Hippocampal formation (tissue), 2 donors: ENCODE data around the gene LEPROT.

Experiments used
- DNase-seq, 2 donors: peaks; one replicate each; lab custom pipeline; 2025; lab: John Stamatoyannopoulos, UW

The LEPROT gene

DNA sequence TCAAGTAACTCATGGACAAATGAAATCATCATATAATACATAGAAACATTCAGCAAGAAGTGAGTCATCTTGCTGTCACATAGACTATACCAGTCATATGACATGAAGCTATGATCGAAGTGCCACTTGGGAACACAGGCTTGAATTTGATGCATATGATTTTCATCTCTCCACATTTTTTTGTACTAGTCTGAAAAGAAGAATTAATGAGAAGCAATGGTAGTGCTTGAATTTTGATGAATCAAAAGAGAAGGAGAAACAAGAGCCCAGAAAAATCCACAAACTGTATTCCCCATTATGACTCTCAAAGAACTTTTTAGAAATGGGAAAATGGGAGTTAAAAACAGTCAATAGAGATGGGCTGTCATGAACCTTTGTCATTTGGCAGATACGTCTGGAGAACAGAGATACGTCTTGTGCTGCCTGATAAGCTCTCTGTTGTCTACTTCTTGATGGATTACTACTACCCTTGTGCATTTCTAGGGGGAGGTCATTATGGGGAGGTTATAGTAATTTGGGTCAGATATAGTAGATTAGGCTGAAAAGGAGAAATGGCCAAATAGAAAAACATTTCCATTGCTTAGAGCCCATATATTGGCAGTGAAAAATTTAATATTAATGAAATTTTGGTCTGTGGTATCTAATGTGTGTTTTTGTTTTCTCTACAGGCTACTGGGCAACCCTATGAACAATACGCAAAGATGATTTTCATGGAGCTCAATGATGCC is 8.0 kb upstream of the LEPROT start:
- no peak for DNase-seq

DNA sequence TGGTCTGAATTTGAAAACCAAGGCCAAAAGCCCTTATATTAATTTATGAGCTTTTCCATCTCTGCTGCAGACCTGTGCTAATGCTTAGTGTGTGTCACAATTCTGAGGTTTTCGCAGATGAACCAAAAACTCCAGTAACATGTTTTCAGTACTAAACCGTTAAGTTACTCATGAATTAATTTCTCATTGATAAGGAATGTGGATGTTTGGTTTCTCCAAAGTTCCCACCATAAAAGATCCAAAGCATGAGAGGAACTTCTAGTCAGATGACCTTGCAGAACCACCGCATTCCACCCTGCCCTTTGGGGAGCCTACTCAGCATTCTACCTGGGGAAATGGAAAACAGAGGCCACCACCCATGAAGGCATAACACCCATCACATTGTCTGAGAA is 7.5 kb upstream of the LEPROT start:
- DNase-seq = no peak

DNA sequence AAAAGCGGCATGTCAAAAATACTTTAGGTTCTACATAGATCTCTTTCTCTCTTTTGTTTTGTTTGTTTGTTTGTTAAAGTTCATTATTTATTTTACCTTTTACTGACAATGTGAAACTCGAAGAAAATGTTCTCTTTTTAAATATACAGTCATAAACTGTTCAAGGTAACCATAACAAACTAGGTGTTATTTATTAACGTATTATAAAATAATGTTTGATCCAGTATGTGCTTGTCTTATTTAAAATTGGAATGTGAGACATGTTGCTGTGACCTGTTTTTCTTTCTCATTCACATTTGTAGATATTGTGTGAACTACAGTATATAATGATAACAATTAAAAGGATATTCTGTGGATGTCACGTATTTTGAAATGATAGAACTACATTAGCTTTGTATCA is 5.9 kb upstream of the LEPROT start:
- DNase-seq = no peak

DNA sequence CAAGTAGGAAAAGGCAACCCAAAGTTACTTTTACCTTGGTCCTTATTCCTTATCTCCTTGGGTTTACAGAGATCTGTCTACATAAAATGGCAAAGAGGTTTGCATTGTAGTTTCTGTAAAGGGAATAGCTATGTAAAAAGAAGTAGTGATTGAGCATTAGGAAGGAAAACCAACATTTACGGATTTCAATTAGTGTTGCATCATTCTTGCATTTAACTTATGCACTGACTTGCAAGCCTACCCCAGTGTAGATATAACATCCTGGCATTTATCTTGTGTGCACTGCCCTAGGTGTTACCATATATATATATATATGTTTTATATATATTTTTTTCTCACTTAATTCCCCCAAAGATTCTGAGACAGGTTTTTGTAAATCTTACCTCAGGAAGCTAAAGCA is 3.7 kb upstream of the LEPROT start:
- DNase-seq = no peak

DNA sequence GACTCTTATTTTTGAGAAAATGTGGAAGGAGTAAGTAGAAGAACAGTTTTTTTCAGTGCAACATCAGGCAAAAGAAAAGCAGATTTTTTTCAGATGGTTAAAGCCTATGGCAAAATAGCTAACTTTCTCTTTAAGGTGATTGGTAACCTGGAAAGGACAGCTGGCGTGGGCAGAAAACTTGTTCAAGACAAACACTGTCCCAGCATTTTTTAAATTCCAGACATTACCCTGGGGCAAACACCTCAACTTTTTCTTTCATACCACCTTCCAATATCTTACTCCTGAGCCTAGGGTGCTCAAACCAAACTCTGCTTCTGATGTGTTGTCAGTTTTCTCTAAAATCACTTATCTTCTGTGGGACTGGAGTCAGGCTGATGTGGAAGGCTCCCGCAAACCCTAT is 2.7 kb upstream of the LEPROT start:
- no peak for DNase-seq

DNA sequence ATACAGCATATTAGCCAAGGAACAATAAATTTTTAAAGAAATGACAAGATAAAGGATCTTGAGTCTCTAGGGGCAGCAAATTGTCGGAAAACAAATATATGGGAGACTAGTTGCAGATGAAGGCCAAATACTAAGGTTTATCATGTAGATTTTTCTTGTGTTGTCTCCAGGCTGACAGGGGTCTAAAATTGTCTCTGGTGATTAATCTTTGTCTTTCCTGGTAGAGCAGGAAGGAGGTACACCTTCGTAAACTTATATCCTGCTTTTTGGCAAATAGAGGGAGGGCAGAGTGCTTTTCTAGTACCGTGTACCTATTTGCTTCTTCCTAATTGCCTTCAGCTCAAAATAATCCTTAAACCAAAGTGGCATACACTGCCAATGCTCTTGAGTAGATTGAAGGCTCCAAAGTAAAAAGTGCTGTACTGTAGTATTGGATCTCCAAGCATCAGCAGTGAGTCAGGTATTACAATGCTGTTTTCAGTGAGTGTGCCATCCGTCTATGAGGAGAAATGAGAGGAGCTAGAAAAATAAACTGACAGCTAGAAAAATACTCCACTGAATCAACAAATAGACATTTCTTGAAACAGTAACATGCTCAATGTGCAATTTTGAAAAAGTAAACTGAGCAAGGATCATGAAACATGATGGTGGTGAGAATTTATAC is 1.8 kb upstream of the LEPROT start:
- no peak for DNase-seq

DNA sequence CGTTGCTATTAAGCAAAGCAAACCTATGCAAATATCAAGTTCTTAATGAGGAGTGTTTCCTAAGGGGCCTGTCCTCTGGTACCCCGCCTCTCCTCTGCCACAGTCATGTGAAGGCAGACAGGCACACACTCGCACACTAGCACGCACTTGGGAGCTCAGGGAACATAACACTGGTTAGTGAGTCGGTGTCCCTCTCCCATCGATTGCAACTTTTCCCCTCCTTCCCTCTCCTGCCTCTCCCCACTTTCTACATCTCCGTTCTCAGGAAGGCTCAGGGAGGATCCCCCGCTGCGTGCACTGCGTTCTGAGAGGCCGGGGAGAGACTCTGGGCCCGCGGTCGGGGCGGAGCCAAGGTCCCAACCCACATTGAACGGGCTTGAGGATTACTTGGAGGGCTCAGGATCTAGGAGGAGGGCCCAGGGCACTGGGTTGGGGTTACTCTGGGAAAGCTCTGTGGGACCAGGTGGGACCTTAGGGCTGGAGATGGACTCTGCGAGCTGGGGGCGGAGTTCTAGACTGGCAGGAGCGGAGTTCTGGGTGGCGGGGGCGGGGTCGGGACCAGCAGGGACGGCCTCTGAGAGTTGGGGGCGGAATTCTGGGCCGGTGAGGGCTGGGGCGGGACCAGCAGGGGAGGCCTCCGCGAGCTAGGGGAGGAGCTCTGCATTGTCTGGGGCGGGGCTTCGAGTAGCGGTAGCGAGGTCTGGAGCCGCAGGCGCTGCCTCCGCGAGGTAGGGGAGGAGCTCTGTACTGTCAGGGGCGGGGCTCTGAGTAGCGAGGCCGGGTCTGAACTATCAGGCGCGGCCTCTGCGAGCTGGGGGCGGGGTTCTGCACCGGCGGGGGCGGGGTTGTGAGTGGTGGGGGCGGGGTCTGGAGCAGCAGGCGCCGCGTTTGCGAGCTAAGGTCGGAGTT is 533 bp upstream of the LEPROT start:
- DNase-seq = peak; percentile 98

DNA sequence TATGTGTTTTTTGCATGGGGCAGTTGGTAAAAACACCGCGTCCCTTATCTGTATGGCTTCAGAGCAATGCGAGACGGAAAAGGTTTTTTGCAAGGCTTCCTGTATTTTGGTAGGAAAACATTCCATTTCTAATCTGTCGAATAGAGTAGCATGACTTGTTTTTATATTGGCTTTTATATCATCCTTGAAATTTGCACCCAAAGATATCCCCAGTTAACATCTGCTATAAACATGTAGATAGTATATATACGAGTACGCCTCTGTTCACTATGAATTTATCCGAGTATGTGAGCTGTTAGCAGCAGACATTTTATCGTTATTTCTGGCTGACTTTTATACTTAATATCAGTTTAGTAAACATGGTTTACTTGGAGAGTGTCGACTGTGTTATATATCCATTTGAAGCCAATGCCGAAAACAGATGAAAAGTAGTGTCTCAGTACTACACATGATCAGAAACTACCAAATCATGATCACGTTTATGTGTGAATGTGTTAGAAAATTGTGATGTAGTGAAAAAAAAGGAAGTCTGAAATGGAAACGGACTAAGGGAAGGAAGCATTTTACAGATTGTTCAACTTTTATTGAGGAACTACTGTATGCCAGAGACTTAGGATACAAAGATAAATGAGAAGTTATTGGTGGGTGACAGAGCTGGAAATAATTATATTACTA is 1.0 kb downstream of the LEPROT start:
- no peak for DNase-seq

DNA sequence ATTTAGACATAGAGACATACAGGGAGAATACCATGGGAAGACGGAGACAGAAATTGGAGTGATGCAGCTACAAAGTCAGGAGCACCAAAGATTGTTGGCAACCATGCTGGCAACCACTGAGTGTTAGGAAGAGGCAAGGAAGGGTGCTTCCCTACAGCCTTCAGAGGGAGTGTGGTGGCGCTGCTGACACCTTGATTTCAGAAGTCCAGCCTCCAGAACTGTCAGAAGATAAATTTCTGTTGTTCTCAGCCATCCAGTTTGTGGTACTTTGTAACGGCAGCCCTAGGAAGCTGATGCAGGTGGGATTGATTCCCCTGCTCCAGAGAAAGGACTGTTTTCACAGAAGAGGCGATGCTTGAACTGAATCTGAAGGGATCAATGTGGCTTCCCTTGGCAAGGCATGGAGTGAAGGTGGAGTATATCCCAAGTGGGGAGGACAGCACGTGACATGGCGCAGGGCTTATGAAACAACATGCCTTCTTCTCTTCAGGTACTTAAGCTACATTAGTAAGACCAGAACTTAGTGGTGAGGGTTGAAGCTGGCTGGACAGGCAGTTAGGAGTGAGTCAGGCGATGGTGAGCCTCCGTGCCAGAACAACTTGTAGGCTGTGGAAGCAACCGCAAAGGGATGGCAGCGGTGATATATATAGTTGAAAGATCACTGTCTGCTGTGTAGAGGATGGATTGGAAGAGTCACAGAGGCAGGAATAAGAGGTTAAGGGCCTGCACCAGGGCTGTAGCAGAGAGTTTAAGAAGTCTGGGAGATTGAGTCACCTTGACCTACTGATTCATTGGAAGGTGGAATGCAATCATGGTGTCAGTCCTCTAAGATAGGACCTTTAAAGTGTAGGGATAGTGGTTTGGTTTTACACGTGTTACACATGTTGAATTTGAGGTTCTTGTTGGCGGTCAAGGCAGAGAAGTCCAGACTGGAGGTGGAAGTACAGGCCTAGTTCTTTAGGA is 2.1 kb downstream of the LEPROT start:
- DNase-seq = no peak

DNA sequence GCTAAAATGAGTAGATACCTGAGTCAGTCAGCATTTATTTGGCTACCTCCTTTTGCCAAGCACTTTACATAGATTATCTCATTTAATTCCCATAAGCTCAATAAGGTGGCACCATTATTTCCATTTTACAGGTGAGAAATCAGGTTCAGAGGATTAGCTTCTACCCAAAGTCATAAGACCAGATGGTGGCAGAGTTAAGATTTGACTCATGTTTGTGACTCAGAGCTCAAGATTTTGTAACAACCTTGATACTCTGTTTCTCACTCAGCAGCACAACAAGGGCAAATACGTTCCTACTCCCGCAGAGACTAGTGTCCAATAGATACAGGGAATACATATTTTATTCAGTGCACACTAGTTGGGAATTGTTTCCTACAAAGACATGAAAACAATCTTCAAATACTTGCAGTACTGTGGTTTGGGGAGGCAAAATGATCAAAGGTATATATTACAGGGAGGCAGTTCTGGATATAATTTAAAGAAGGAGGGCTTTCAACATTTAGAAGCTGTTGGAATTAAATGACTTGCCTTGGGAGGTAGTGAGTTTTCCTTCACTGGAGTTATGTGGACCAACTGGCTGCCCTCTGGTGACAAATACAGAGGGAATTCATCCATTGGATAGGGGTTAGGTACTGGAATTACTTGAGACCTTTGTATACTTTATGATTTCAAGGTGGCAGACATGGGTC is 3.6 kb downstream of the LEPROT start:
- no peak for DNase-seq

DNA sequence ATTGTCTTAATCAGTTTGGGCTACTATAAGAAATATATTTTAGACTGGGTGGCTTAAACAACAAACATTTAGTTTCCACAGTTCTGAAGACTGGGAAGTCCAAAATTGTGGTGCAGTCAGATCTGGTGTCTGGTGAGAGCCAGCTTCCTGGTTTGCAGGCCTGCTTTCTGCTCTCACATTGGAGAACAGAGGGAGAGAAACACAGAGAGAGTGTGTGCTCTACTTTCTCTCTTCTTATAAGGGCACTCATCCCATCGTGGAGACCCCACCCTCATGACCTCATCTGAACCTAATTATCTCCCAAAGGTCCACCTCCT is 4.1 kb downstream of the LEPROT start:
- DNase-seq = no peak

DNA sequence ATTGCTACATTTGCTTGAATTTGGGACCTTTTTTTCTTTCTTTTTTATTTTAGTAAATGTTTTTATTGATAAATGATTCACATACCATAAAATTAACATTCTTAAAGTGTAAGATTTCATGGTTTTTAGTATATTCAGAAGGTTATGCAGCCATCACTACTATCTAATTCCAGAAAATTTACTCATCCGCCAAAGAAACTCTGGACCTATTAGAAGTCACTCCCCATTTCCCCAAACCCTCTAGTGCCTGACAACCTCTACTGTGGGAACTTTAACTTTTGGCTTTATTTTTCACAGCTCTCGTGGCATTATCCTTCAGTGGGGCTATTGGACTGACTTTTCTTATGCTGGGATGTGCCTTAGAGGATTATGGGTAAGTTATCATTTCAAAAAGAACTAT is 4.5 kb downstream of the LEPROT start:
- no peak for DNase-seq

DNA sequence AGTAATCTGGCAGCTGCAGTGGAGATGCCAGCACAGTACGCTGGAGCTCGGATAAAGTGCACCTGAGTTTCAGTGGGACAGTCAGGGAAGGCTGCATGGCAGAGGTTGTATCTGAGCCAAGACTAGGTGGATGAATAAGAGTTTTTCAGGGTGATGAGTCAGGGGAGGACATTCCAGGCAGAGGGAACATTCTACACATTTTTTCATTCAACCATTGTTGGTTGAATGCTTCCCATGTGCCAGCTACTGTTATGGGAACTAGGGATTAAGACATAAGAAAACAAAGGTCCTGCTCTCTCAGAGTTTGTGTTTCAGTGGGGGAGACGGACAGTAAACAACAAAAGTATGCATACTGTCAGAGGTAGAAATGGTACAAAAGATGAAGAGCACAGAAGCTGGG is 5.2 kb downstream of the LEPROT start:
- DNase-seq = no peak

DNA sequence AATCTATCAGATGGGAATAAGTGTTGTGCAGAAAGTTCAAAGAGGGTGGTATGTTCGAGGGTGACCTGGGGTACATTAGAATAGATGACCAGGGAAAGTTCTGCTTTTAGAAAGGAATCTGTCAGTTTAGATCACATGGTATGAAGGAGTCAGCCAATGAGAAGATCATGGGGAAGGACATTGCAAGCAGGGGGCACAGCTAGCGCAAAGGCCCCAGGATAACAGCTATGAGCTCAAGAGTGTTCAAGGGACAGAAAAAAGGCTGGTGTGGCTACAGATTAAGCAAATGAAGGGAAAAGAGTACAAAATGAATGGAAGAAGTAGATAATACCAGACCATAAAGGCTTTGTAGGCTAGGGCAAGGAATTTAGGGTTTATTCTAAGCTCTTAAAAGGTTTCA is 8.6 kb downstream of the LEPROT start:
- no peak for DNase-seq

DNA sequence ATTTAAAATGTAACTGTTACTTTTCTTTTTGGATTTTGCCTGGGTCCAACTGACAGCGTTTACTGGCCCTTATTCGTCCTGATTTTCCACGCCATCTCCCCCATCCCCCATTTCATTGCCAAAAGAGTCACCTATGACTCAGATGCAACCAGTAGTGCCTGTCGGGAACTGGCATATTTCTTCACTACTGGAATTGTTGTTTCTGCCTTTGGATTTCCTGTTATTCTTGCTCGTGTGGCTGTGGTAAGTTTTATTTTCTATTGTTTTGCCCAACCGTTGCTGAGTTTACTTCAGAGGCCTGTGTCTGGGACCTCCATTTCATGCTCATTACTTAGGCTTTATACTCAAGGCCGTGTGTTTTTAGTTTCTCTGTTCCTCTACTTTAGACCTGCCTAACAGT is 9.3 kb downstream of the LEPROT start:
- DNase-seq = no peak

DNA sequence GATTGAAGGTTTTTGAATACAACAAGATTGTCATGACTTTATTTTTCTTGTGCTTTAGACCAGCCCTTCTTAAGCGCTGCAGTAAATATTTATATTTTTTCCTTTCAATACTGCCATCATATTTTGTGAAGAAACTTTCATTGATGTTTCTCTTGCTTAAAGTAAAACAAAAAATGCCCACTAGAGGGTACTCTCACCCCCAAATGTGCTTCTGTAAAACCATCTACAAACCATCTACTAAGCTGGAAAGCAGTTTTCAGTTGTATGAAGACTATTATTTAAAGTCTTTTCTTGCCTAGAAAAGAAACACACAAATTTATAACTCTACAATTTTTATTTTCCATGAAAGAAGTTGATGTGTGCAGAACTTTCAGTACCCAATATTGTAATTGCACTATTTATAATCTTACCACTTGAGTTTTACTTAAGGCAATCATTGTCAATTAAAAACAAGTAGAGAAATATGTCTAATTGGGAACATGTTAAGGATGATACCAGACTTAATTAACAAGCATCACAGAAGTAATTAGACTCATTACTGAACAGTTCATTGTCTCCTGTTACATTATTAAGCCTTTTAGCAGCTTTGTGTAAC is 10.7 kb downstream of the LEPROT start:
- peak in 1 of 2 donors; percentile 64 for DNase-seq

DNA sequence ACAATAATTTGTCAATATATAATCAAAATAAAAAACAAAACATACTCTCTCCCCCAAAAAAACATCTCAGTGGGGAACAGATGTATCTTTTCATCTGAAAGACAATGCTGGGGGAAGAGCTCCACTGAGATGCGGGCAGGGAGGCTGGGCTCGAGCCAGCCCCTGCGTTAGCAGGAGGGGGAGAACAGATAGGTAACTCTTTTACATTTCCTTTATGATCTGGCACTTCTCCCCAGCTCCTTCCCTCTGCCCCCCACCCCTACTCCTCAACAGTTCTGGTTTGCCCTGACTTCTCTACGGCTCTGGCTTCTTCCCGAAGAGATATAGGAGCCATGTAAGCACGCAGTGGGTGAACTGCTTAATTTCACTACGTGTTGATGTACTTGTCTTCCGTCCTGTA is 12.4 kb downstream of the LEPROT start:
- no peak for DNase-seq

DNA sequence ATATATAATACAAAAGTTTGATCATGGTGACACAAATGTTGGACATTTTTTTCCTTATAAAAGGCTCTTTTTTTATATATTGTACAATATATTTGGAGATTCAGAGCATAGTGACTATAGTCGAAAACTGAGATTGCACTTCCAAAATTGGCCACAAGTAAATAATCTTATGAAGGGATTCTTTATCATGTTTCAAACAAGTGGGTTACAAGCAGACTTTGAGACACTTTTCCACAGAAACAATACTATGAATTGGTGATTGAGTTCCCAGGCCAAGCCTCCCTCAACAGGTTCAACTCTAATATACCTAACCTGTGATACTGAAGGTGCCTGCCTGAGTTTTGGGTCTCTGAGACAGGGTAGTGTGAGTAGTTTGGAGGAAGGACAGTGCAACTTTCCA is 13.8 kb downstream of the LEPROT start:
- no peak for DNase-seq

DNA sequence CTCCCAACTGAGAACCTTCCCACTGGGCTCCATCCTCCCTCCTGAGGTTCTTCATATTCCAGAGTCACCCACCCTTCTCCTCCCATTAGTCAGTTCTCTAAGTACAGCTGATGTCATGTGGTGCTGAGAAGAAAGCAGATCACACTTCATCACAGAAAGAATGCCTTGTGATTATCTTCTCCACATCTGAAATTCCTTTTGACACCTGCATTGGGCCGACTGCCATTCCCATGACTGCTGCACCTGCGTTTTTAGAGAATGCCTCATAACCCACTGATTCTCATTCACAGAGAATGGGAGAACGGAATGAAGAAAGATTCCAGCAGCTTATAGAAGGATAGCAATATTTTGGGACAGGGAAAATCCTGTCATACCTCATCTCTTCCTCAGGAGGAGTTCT is 14.3 kb downstream of the LEPROT start:
- DNase-seq = no peak

DNA sequence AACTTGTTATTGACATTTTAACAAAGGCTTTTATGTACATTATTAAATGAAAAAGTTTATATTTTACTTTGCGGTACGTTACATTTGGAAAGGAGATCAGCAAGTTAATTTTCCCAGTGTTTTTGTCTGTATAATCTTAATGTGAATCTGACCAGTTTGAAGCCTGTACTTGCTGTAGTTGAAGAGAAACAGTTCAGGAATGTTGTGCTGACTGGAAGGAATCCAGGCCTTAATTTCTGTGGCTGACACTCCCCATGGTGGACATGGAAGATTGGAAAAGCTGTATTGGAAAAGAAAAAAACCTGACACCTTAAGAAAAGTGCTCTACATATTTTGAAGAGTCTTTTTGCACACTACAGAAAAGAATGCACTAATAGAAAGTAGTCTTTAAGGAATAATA is 15.5 kb downstream of the LEPROT start:
- DNase-seq = no peak
